HepG2 (cell line): ENCODE measurements around the gene MFF. TPM values are rescaled to one million over a fixed set of nuclear protein-coding genes. Genes with fewer than 3 reads are reported as not detected.

ENCODE experiments used
- ATAC-seq: fragments of 200-7000 bp; cut with Tn5 transposase; 3 replicates; pipeline ENCODE4 v1.9.1; 2020; ENCODE audit warnings: mild to moderate bottlenecking, moderate library complexity
- BruUV-seq: library from RNA; stranded (reverse); fragments of 400-500 nt; replicated peaks from 2 replicates; lab custom pipeline; 2021; lab: Mats Ljungman, UMichigan
- CTCF ChIA-PET: fragments of 300-600 bp; formaldehyde crosslinking; extraction: SDS; loops from one replicate; lab custom pipeline; 2021; ENCODE audit warnings: low total read pairs, inconsistent platforms, low intra/inter-chr PET ratio; lab: Yijun Ruan, JAX
- POLR2A ChIA-PET: fragments of 350-600 bp; sonication (Branson Sonifier 250); formaldehyde crosslinking; loops from one replicate; lab custom pipeline; 2020; ENCODE audit warnings: antibody characterized with exemption, inconsistent platforms; lab: Yijun Ruan, JAX
- DNase-seq: peaks from one replicate; pipeline ENCODE4 v3.0.0-alpha.2; 2015; ENCODE audit warnings: low spot score
- FAIRE-seq: peaks from 3 replicates; lab custom pipeline; 2011; peaks lifted over from hg19 to GRCh38; lab: Jason Lieb, UNC
- H2AFZ ChIP-seq: one replicate; pipeline ENCODE4 v1.6.1; 2011; ENCODE audit warnings: low read length, inconsistent platforms
- H3K27ac ChIP-seq: fragments of 300-600 bp; 3 replicates; pipeline ENCODE4 v1.8.0; 2011; ENCODE audit warnings: mixed run types, mild to moderate bottlenecking, mixed read lengths, low read length, inconsistent platforms; ENCODE audit not compliant: insufficient read depth; ENCODE audit errors: extremely low read length
- H3K27me3 ChIP-seq, 2 experiments: fragments of 200-600 bp in 1 of 2; 2 replicates in 1 of 2; 3 replicates in 1 of 2; pipeline versions ENCODE4 v1.6.0 to v1.8.0; 2011; ENCODE audit warnings: low read length in 2 of 2, mild to moderate bottlenecking in 2 of 2, moderate library complexity in 2 of 2, inconsistent platforms in 1 of 2; ENCODE audit not compliant: insufficient read depth in 2 of 2, control insufficient read depth in 1 of 2
- H3K36me3 ChIP-seq, 2 experiments: fragments of 200-600 bp in 1 of 2; replicated peaks in 1 of 2; 2 replicates in 1 of 2; 3 replicates in 1 of 2; pipeline versions ENCODE4 v1.5.1 to v1.8.0; 2011; ENCODE audit warnings: low read length in 2 of 2, inconsistent platforms in 1 of 2; ENCODE audit not compliant: insufficient read depth in 2 of 2, control insufficient read depth in 1 of 2
- H3K4me1 ChIP-seq: 2 replicates; pipeline ENCODE4 v1.5.1; 2012; ENCODE audit warnings: low read length, inconsistent platforms; ENCODE audit not compliant: insufficient read depth
- H3K4me2 ChIP-seq: 2 replicates; pipeline ENCODE4 v1.6.0; 2011; ENCODE audit warnings: low read depth, low read length, inconsistent platforms
- H3K4me3 ChIP-seq, 3 experiments: fragments of 200-600 bp in 1 of 3; sonication (generic), shearing (Covaris generic) in 1 of 3; replicated peaks in 1 of 3; 2 replicates each; pipeline ENCODE4 v1.5.1; 2011 to 2016; ENCODE audit warnings: low read length in 3 of 3, inconsistent platforms in 2 of 3, low read depth in 2 of 3, mild to moderate bottlenecking in 2 of 3, control low read depth in 1 of 3, mixed read lengths in 1 of 3; ENCODE audit not compliant: insufficient read depth in 1 of 3
- H3K79me2 ChIP-seq: one replicate; pipeline ENCODE4 v1.6.1; 2011; ENCODE audit warnings: low read length, inconsistent platforms; ENCODE audit not compliant: insufficient read depth
- H3K9ac ChIP-seq: 2 replicates; pipeline ENCODE4 v1.6.0; 2011; ENCODE audit warnings: mild to moderate bottlenecking, low read depth, low read length, inconsistent platforms; ENCODE audit not compliant: insufficient read depth
- H3K9me3 ChIP-seq: 2 replicates; pipeline ENCODE4 v1.5.1; 2012; ENCODE audit warnings: mild to moderate bottlenecking, low read length
- H4K20me1 ChIP-seq: 2 replicates; pipeline ENCODE4 v1.6.0; 2011; ENCODE audit warnings: inconsistent platforms, mild to moderate bottlenecking, low read length, moderate library complexity; ENCODE audit not compliant: insufficient read depth
- CSRNP1 ChIP-seq: sonication (generic); formaldehyde crosslinking; IDR thresholded peaks from 2 replicates; pipeline ENCODE4 v1.8.1; 2023; ENCODE audit warnings: mild to moderate bottlenecking, missing genetic modification reagents
- ERF ChIP-seq: IDR thresholded peaks from 2 replicates; pipeline ENCODE4 v1.6.1; 2018; ENCODE audit warnings: missing biosample characterization, missing genetic modification reagents
- HNRNPLL ChIP-seq: fragments of 200-400 bp; formaldehyde crosslinking; IDR thresholded peaks from 2 replicates; pipeline ENCODE4 v1.6.1; 2017; ENCODE audit warnings: mild to moderate bottlenecking, low read depth, low read length; ENCODE audit not compliant: poor library complexity, severe bottlenecking
- RNF219 ChIP-seq: sonication (generic); formaldehyde crosslinking; IDR thresholded peaks from 2 replicates; pipeline ENCODE4 v1.5.0; 2020; ENCODE audit warnings: mild to moderate bottlenecking, missing genetic modification reagents
- SKI ChIP-seq: fragments of 450-650 bp; IDR thresholded peaks from one replicate; pipeline ENCODE4 v1.6.1; 2018; ENCODE audit warnings: mild to moderate bottlenecking; ENCODE audit not compliant: partially characterized antibody
- ZMYM4 ChIP-seq: sonication (generic); formaldehyde crosslinking; IDR thresholded peaks from 2 replicates; pipeline ENCODE4 v1.8.1; 2023; ENCODE audit warnings: mild to moderate bottlenecking, missing genetic modification reagents
- ZNF12 ChIP-seq: sonication (generic); formaldehyde crosslinking; IDR thresholded peaks from 2 replicates; pipeline ENCODE4 v1.5.0; 2020; ENCODE audit warnings: missing genetic modification reagents
- ZNF737 ChIP-seq: sonication (generic); formaldehyde crosslinking; IDR thresholded peaks from 2 replicates; pipeline ENCODE4 v1.5.0; 2020; ENCODE audit warnings: missing genetic modification reagents, mild to moderate bottlenecking, borderline replicate concordance
- WGBS: methylation state at CpG from one replicate; pipeline ENCODE4 v1.1.6; 2017; ENCODE audit warnings: low lambda C conversion rate; 5-methylcytosine and 5-hydroxymethylcytosine counted together
- in situ Hi-C: cut with HindIII; loops from 2 replicates; pipeline ENCODE4 v1.10.0; 2017; ENCODE audit warnings: low pct_unique_long_range_greater_than_20kb; ENCODE audit not compliant: extremely low pct_ligation_motif_present
- intact Hi-C: fragments of 100-400 bp; cut with micrococcal nuclease; formaldehyde crosslinking; loops from one replicate; pipeline ENCODE4 v1.10.0; 2022; ENCODE audit not compliant: unreplicated experiment
- polyA plus RNA-seq, 8 experiments: library from polyadenylated mRNA; depleted of rRNA in 3 of 8; stranded (reverse) in 7 of 8; unstranded in 1 of 8; fragments of >200 nt; fragmentation: Illumina TruSeq in 4 of 8; extraction: Trizol in 4 of 8; gene quantifications; 2 replicates each; pipeline versions ENCODE4 v1.2.1 to v1.2.3, GENCODE V29; 2011 to 2016; ENCODE audit warnings: low read depth in 4 of 8, missing spikeins in 1 of 8, mixed read lengths in 1 of 8; ENCODE audit not compliant: insufficient read depth in 1 of 8
- total RNA-seq, 5 experiments: library from RNA; depleted of rRNA; stranded (reverse); fragments of >200 nt; fragmentation: Illumina TruSeq; extraction: Trizol; gene quantifications; 2 replicates each; pipeline ENCODE4 v1.2.3, GENCODE V29; 2016; ENCODE audit warnings: low read depth in 1 of 5
- TF ChIP-seq, protein P1 (sequence below), 2 experiments: IDR thresholded peaks; 2 replicates each; pipeline ENCODE4 v1.6.1; 2011 to 2012; ENCODE audit warnings: low read length in 2 of 2, borderline replicate concordance in 1 of 2, low read depth in 1 of 2, mild to moderate bottlenecking in 1 of 2, moderate library complexity in 1 of 2
- TF ChIP-seq, protein P2 (sequence below): IDR thresholded peaks from 2 replicates; pipeline ENCODE4 v1.6.1; 2018; ENCODE audit warnings: missing genetic modification reagents
- TF ChIP-seq, protein P3 (sequence below): sonication (generic); formaldehyde crosslinking; IDR thresholded peaks from 2 replicates; pipeline ENCODE4 v1.4.0; 2020; ENCODE audit warnings: mild to moderate bottlenecking, missing genetic modification reagents

The MFF gene
- total and polyA plus RNA-seq, 2 of the 13 experiments (the other 11 are each of a cell fraction or from before 2014, with no cell fraction given) = 81.9 to 156 TPM

DNA sequence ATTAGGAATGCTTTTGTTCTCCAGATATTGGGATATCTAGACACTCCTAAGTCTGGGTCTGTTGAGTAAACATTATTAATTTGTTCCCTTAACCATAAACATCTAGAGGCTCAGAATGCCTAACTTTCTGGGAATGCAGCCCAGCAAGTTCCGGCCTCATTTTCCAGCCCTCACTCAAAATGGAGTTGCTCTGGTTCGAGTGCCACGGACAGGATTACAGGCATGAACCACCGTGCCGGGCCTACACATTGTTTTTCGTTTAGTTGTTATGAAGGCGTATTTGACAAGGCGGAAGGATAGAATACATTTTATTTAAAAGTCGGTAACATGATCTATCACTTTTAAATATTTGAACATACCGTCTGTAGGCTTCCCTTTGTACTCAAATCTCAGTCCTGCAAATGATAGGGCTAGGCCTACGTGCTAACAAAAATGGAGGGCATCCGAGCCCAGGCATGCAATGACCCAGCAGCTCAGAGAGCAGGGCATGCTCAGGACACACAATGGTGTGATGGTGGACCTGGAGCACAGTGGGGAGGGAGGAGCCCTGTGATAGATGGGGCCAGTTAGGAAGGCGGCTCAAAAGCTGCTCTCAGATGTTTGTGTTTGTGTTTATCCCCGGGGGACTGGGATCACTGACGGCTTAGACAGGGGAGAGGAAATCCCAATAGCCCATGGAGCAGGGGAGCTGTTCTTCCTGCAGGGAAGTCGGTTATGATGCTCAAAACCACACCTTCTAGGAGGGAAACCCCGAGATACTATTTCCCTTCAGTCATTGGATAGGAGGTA, 65.6 kb downstream of the MFF start (continued):
- no peak for TF ChIP-seq CSRNP1
- no peak for TF ChIP-seq HNRNPLL
- no peak for TF ChIP-seq ERF

GRCh38 chr2:227394401-227394800, 69.3 kb downstream of the MFF start:
- WGBS = 38% methylated on average over 2 of the region's 2 CpGs
- peaks cover 16% of the 10 kb centered on the region for H3K4me1 ChIP-seq
- no peak overlapping the region for H3K9ac ChIP-seq
- DNase-seq (no peak), ATAC-seq (no peak), FAIRE-seq (no peak)
- H4K20me1 ChIP-seq = no peaks in the 10 kb centered on the region
- in situ Hi-C loops = no loop called here
- no peak overlapping the region for H3K4me3 ChIP-seq
- no TSS peak for BruUV-seq
- H3K4me2 ChIP-seq = no peak overlapping the region
- no peak overlapping the region for H2AFZ ChIP-seq
- no peaks in the 10 kb centered on the region for H3K79me2 ChIP-seq
- intact Hi-C loops = no loop called here
- no peak overlapping the region for H3K27ac ChIP-seq
- H3K36me3 ChIP-seq = no peaks in the 10 kb centered on the region
- H3K9me3 ChIP-seq = no peaks in the 10 kb centered on the region
- peaks cover 0 to 5% of the 10 kb centered on the region in 2 experiments; a peak in 2 of 5 replicates for H3K27me3 ChIP-seq
- ChIA-PET POLR2A (no interaction called here), CTCF (no interaction called here)
- TF ChIP-seq ZNF12 (CRISPR knock-in tag) (no peak), RNF219 (no peak), SKI (no peak), ZNF737 (CRISPR knock-in tag) (no peak), ZMYM4 (CRISPR knock-in tag) (no peak)
- TF ChIP-seq, protein P1, sequence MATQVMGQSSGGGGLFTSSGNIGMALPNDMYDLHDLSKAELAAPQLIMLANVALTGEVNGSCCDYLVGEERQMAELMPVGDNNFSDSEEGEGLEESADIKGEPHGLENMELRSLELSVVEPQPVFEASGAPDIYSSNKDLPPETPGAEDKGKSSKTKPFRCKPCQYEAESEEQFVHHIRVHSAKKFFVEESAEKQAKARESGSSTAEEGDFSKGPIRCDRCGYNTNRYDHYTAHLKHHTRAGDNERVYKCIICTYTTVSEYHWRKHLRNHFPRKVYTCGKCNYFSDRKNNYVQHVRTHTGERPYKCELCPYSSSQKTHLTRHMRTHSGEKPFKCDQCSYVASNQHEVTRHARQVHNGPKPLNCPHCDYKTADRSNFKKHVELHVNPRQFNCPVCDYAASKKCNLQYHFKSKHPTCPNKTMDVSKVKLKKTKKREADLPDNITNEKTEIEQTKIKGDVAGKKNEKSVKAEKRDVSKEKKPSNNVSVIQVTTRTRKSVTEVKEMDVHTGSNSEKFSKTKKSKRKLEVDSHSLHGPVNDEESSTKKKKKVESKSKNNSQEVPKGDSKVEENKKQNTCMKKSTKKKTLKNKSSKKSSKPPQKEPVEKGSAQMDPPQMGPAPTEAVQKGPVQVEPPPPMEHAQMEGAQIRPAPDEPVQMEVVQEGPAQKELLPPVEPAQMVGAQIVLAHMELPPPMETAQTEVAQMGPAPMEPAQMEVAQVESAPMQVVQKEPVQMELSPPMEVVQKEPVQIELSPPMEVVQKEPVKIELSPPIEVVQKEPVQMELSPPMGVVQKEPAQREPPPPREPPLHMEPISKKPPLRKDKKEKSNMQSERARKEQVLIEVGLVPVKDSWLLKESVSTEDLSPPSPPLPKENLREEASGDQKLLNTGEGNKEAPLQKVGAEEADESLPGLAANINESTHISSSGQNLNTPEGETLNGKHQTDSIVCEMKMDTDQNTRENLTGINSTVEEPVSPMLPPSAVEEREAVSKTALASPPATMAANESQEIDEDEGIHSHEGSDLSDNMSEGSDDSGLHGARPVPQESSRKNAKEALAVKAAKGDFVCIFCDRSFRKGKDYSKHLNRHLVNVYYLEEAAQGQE (IDR thresholded peaks at IDR 0.05; ENCODE audit: borderline replicate concordance in 1 of 2, low read depth in 1 of 2, low read length in 2 of 2) = no peak
- TF ChIP-seq, protein P2, sequence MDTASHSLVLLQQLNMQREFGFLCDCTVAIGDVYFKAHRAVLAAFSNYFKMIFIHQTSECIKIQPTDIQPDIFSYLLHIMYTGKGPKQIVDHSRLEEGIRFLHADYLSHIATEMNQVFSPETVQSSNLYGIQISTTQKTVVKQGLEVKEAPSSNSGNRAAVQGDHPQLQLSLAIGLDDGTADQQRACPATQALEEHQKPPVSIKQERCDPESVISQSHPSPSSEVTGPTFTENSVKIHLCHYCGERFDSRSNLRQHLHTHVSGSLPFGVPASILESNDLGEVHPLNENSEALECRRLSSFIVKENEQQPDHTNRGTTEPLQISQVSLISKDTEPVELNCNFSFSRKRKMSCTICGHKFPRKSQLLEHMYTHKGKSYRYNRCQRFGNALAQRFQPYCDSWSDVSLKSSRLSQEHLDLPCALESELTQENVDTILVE (CRISPR knock-in tag) = no peak
- TF ChIP-seq, protein P3, sequence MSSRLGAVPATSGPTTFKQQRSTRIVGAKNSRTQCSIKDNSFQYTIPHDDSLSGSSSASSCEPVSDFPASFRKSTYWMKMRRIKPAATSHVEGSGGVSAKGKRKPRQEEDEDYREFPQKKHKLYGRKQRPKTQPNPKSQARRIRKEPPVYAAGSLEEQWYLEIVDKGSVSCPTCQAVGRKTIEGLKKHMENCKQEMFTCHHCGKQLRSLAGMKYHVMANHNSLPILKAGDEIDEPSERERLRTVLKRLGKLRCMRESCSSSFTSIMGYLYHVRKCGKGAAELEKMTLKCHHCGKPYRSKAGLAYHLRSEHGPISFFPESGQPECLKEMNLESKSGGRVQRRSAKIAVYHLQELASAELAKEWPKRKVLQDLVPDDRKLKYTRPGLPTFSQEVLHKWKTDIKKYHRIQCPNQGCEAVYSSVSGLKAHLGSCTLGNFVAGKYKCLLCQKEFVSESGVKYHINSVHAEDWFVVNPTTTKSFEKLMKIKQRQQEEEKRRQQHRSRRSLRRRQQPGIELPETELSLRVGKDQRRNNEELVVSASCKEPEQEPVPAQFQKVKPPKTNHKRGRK (CRISPR knock-in tag) = no peak
